Measurements from ENCODE around the gene ADAMTS14.

The ADAMTS14 gene

DNA sequence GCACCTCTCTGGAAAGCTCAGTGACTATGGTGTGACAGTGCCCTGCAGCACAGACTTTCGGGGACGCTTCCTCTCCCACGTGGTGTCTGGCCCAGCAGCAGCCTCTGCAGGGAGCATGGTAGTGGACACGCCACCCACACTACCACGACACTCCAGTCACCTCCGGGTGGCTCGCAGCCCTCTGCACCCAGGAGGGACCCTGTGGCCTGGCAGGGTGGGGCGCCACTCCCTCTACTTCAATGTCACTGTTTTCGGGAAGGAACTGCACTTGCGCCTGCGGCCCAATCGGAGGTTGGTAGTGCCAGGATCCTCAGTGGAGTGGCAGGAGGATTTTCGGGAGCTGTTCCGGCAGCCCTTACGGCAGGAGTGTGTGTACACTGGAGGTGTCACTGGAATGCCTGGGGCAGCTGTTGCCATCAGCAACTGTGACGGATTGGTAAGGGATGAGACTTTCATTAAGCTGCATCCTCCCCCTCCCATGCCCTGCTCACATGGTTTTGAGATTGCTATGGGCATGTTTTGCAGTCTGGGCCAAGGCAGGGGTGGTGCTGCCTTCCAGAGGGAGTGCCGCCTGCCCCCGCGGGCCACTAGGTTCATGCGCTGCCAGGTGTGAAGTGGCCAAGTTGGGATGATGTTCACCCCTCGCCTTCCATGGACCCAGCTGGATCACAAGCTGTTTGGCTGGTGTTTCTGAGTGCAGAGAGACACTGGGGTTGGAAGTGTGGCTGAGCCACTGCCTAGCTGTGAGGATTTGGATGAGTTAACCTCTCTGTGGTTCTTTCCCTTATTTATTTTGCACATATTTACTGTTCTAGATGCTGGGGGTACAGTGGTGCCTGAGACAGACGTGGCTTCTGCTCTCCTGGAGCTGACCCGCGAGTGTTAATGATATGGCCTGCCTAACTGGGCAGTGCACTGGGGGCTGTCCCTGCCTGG, 2.5 kb downstream of the ADAMTS14 start:
- DNase-seq (ENCODE audit: low spot score) = no peak

DNA sequence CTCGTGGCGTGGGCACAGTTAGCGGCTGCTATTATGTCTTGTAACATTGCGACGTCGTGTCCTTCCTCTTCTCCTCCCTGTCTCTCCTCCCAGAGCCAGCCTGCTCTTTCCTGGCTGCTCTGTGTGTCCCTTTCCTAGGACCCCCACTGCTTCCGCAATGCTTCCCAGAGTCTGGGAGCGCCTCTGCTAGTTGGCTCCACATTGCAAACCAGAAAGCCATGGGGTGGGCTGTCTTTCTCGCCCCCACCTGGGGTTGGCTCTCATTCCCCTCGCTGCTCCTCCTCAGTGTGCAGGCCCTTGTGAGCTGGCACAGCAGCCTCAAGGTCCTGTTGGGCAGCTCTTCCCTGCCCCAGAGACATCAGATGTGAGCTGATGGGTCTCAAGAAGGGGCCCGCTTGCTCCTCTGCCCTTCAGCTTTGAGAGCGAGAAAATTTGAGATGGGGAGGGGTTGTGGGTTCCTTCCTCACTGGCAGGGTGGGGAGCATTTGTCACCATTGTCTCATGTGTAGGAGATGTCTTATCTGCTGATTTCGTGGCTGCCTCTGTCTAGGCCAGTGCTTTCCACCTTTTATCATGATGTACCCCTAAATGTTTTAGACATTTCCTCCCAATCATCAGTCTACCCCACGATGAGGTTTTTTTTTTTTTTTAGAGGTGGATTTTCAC, 3.3 kb downstream of the ADAMTS14 start:
- DNase-seq (ENCODE audit: low spot score) = no peak

DNA sequence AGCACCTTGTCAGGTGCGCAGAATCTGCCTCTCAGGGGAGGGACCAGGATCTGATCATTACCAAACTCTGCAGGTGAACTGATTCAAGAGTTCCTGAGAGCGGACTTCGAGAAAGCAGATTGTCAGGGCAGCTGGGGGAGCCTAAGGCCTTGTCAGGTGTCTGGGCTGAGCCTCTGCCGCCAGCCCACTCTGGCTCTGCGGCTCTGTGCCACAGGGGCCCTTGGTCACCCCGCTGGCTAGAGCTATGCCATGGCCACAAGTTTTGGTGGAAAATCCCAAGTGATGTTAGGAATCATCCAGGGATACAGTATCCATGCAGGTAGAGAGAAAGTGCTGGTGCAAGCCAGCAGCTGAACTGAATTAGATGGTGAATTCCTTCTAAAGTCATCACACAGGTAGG, 4.2 kb downstream of the ADAMTS14 start:
- DNase-seq (ENCODE audit: low spot score) = no peak

DNA sequence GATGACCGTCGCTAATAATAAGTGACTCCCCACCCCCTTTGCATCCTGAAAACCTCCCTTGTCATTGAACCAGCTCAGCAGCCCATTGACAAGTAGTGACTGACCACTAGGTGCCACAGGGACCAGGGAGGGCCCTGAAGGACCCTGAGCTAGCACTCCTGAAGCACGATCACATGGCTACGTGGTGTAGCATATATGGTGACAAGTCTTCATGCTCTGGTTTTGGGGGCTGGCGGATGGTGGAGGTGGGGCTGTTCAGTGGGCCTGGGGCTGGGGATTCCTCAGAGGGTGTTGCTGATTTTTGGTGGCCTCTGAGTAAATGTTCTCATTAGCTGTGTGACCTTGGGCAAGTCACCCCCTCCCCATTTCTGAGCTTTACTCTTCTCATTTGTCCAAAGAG, 4.7 kb downstream of the ADAMTS14 start:
- DNase-seq (ENCODE audit: low spot score) = no peak

DNA sequence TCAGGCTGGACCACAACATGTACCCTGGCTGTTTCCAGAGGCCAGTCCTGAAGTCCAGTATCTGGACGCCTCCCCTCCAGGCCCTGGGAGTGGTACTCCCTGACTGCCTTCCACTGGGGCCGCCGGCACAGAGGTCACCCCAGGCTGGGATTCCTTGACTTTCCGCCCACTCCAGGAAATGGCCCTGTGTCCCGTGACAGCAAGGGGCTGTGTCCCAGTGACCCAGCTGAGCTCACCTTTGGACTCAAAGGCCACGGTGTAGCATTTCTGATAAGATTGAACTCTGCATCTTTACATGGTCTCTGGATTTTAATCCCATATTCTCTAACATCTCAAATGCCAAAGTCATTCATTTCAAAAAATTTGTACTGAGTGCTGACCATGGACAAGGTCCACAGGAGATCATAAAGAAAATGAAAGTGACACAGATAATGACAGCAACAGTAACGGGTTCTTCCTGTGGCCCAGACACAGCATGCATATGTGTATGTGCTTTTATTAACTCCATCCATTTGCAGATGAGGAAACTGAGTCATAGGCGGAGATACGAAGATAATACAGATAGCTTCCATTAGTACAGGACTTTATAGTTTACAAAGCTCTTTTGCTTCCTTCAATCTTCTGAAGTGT, 5.4 kb downstream of the ADAMTS14 start:
- no peak for DNase-seq (ENCODE audit: low spot score)

DNA sequence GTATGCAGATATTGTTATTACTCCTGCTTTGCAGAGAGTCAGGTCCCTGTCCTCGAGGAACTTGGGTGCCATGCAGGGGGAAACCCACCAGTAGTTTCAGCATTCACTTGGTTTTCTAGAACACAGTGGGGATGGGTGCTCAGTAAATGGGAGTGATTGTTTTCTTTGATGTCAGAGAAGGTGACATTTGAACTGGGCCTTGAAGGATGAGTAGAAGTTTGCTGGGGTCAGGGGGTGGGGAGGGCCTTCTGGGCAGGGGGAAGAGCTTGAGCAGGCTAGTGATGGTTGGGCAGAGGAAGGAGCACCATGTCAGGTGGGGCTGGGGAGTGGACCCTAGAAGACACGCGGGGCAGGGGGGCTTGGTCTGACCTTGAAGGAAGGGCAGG, 5.9 kb downstream of the ADAMTS14 start:
- no peak for DNase-seq (ENCODE audit: low spot score)

DNA sequence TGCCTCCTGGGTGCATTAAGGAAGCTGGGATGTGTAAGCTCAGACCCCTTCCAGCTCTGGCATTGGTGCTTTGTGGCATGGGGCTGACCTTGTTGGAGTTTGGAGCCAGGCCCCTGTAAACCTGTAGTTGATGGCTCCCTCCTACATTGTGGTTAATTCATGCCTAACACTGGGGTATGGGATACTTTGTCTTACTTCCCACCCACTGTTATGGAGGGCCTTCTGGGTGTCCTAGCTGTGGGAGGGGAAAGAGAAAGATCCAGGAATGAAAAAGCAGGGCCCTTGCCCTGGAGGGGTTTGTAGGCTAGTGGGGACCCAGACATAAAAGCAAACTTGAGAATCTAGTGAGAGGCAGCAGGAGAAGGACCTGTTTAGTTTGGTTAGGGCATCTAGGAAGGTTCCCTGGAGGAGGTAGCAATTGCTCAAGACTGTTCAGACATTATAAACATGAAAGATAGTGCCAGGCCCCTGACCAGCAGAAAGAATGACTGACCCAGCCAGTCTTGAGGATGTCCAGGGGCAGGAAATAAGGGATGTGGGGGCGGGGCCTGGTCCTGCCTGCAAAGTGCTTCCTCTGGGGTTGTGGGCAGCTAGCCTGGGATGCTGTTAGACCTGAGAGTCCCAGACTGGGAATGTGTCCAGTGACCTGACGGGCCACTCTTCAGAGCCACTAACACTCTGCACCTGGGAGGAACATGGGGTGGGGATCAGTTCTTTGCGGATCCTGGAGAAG, 6.6 kb downstream of the ADAMTS14 start:
- no peak for DNase-seq (ENCODE audit: low spot score)

DNA sequence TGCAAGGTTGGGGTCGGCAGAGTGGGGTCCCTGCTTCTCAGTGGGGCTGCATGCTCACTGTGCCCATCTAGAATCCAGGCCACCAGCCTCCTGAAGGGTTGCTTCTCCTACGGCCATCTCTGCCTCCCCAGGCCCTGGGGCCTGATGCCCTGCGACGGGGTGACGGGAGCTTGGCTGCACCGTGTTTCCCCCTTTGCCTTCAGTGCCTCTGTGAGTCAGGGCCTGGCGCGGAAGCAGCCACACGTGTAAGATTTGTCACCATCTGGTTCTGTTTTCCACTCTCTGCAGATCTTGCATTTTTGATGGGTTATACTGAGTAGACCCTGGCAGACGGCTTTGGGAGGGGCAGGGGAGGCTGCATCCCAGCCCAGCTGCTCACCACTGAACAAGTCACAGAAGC, 7.2 kb downstream of the ADAMTS14 start:
- DNase-seq (ENCODE audit: low spot score) = no peak

DNA sequence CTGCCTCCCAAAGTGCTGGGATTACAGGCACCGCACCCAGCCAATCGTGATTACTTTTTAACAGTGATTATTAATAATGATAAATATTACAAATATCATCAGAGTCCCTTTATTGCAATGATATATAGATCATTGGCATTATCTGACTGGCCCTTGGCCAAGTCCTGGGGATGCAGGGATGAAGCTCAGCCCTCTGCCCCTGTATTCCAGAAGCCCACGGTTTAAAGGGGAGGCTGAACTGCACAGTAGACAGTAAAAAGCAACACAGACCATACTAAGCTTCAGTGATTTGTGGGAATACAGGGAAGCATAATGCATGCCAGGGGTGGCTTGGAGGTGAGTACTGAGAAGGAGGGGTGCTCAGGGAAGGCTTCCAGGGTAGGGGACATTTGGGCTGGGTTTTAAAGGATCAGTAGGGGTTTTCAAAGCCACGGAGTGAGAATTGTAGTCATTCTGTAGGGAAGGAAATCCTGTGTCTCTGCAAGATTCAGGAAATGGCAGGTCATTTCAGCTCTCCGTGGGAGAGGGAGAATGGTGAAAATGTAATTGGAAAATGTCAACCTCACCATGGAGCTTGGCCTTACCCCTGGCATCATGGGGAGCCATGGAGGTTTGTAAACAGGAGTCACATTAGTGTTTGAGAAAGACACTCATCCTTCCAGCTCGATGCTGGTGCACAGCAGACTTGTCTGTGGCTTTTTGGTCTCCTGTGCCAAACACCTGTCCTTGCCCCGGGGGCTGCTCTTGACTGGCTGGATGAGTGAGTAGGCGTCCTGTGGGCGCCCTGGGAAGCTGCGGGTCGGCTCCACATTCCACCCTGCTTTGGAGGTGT, 8.8 kb downstream of the ADAMTS14 start:
- DNase-seq (ENCODE audit: low spot score) = no peak

DNA sequence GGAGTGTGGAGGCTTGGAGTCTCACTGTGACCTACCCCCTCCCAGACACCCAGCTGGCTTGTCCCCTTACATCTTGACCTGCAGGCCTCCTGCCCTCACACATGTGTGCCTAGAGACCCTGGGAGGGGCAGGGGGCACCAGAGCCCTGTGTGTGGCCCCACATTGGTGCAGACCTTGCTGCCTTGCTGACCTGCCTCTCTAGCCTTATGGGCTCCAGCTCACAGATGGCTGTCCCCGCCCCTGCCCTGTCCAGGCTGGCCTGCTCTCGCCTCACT, 9.4 kb downstream of the ADAMTS14 start:
- no peak for DNase-seq (ENCODE audit: low spot score)

DNA sequence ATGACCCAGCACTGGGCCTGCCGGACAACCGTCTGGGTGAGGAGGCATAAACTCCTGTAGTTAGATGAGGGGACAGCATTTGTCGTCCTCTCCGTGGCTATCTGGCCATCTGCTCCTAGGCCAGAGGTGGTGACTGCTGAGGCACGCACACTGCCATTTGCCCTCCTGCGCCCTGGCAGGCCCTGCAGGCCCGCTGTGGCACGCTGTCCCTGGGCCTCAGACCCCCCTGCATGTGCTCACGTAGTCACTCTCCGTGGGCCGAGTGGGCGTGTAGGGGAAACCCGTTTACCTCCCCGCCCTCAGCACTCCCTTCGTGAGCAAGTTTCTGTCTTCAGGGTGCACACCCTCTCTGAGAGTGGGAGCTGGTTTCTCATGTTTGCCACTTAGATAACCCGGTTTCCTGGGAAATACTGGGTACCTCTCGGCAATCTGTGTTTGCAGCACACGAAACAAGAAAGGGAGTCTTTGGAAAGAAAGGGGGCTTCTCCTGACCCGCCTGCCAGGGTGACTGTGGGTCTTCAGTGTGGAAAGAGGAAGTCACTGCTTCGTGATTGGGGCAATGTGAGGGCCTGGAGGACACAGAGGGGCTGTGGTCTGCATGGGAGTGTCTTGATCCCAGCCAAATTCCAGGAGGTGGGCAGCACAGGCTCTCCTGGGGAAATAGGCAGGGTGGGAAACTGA, 10.8 kb downstream of the ADAMTS14 start:
- DNase-seq (ENCODE audit: low spot score) = no peak

DNA sequence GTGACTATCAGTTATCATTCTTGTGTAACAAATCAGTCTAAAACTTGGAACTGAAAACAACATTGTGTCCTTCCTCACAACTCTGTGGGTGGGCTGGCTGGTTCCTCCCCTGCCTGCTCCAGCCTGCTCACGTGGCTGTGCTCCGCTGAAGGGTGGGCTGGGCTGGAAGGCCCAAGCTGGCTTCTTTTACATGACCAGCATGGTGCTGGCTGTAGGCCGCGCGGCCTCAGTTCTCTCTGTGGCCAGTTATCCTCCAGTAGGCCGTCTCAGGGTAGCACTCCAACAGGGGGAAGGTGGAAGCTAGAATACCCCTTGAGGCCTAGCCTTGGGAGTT, 11.3 kb downstream of the ADAMTS14 start:
- DNase-seq (ENCODE audit: low spot score) = no peak

DNA sequence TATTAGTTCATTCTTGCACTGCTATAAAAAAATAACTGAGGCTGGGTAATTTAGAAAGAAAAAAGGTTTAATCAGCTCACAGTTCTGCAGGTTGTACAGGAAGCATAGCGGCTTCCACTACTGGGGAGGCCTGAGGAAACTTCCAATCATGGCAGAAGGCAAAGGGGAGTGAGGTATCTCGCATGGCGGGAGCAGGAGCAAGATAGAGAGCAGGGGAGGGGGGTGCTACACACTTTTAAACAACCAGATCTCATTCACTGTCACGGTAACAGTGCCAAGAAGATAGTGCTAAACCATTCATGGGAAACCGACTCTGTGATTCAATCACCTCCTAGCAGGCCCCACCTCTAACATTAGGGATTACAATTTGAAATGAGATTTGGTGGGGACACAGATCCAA, 11.6 kb downstream of the ADAMTS14 start:
- no peak for DNase-seq (ENCODE audit: low spot score)

DNA sequence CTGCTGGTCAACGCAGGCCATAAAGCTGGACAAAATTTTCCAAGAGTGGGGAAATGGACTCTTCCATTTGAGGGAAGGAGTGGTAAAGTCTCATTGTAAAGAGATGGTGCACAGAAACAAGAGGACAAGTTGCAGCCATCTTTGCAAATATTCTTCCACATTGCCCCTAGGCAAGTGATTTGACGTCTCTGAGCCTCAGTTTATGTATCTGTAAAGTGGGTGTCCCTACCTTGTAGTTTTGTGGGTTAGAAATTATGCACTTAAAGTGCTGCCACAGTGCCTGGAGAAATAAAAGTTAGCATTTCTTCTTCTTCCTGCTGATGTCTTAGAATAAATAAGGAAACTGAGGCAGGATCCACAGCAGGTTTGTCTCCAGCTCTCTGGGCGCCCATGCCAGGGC, 12.1 kb downstream of the ADAMTS14 start:
- DNase-seq (ENCODE audit: low spot score) = no peak

DNA sequence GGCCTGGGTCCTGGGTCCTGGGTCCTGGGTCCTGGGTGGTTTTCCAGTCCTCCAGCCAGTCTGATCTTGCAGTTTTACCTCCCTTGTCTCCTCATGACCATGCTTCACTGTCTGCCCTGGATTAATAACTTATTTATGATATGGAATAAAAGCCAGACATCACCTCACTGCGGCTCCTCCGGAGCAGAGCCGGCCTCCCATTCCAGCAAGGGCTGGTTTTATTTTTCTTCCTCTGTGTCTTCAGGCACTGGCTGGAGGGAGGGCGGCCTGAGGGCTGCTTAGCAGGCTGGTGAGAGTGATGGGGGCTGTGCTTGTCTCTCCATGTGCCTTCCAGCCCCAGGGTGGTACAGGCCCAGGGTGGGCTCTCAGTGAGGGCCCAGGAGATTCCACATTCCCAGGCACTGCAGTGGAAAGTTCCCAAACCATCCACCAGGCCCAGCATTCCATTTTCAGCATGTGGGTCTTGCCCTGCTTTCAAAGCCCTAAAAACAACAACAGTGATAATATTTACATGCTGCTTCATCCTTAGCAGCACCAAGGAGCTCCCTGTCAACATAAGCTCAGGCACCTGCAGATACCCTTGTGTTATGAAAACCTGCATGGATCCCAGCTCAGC, 12.6 kb downstream of the ADAMTS14 start:
- no peak for DNase-seq (ENCODE audit: low spot score)

DNA sequence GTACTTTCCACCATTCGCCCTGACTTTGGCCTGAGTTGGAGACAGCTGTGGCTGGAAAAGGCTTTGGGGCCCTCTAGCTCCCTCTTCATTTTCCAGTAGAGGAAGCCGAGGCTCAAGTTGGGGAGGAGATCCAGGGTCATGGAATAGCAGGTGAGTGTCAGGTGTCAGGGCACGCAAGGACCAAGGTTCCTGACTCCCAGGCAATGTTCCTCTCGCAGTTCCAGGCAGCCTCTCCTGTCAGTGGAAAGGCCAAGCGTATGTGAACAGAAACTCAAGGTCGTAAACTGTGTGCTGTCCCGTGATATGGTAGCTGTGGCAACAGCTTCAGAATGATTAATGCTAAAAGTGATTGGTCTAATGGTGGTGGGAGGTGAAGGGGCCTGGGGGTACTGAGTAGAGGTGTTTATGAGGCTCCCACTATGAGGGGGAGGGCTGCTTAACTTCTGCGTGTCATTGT, 13.2 kb downstream of the ADAMTS14 start:
- no peak for DNase-seq (ENCODE audit: low spot score)

DNA sequence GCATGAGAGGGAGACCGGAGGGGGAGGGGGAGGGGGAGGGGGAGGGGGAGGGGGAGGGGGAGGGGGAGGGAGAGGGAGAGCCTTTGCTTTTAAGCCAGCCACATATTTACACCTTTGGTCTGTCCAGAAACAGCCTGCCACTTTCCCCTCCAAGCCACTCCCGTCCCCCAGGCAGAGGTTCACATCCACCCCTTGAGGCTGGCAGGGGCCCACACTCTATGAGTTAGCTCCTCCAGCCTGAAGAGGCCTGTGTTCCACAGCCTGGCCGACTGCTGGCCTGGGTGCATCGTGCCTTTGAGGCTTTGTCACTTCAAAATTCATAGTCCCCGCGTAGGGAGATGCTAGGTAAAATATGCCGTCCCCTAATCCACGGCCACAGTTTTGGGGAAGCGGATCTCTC, 16.5 kb downstream of the ADAMTS14 start:
- no peak for DNase-seq (ENCODE audit: low spot score)

DNA sequence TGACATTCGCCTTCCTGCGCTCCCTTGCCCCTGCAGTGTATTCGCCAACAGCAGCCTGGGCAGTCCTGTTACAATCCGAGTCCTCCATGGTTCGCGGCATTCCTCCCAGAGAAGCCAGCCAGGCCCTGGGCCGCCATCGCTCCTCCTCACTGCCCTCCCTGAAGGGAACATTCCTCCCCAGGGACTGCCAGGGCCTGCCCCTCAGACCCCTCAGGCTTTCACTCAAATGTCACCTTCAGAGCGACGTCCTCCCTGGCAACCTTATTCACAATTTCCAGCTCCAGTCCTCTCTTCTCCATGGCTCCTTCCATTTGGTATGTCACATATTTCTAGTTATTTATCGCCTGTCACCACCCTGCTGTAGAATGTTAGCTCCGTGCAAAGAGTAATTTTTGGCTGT, 17.4 kb downstream of the ADAMTS14 start:
- no peak for DNase-seq (ENCODE audit: low spot score)

DNA sequence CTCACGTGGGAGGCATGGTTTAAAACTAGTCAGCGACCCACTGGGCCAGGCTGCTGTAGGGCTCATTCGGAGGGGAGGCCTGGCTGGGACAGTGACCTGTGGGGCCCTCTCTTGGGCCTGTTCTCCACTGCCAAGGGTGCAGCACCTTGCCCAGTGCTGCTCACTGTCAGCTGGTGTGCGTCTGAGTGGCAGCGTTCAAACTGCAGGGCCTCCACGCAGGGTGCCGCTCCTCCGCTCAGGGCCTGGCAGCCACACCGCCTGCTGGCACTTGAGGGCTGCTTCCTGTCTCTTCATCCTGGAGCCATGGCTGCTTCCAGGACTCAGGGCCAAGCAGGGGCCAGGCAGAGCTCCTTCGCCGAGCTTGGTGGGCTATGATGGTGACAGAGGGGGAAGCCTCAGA, 18.3 kb downstream of the ADAMTS14 start:
- DNase-seq (ENCODE audit: low spot score) = no peak

DNA sequence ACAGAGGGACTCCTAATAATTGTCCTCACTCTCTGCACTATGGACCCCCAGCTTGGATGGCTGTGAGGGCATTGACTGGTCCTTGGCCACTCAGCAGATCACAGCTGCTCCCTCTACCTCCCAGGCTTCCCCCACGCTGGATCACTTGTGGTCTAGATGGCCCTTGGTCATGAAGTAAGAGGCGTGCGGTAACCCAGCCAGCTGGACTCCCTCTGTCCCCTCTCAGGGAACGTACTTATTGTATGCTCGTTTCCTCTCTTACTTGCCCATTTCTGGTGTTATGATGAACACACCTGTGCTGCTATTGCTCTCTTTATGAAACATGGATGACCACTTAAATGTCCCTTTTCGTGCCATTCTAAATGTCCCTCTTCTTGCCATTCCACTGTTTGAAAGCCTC, 19.3 kb downstream of the ADAMTS14 start:
- DNase-seq (ENCODE audit: low spot score) = no peak

All from HuH-7 (cell line).